ENCODE results near the gene FBN1.
A peak's percentile ranks its signal among the peaks of the same experiment; 100 is the strongest.

The FBN1 gene

DNA sequence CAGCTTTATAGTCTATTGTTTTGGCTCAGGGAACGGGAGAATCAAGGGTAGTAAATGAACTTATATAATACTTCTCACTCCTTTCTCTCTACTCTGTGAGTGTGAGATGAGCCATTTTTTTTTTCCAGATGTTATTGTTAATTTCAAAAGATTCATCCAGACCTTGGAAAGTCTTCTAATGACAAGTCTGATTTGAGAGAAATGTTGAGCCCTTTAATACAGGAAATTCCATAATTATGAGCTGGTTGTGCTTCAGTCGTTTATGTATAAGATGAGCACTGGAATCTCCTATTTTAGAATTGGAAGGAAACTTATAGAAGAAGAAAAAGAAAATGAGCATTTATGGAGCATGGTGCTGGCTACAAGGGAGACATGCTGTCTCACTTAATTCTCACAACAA, 92.0 kb downstream of the FBN1 start:
- no peak for DNase-seq (ENCODE audit: low spot score)

DNA sequence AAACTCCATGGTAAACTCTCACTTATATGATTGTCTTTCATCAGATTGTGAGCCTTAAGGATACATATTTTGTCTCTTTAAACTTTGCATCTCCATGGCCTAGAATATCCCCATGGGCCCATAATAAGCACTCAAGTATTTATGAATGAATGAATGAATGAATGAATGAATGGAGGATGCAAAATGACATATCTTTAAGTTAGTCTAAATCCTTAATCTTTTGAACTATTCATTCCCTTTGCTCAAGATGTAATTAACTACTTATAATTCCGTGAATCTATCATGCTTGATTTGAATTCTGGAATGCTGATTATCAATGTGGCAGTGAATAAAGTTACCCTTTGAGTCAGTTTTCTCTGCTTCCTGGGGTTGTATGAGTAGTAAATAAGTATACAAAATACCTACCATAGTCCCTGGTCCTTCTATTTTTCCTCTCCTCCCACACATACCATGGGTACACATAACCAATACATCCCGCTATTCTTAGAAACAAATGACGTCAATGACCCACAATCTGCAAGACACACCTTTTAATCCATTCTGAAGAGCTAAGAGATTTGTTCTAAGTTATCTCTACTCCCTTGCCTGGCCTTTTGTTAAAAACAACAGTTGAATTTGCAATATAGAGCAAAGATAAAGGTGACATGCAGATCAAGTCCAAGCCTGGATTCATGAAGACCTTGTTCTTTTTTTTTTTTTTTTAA, 94.5 kb downstream of the FBN1 start:
- no peak for DNase-seq (ENCODE audit: low spot score)

DNA sequence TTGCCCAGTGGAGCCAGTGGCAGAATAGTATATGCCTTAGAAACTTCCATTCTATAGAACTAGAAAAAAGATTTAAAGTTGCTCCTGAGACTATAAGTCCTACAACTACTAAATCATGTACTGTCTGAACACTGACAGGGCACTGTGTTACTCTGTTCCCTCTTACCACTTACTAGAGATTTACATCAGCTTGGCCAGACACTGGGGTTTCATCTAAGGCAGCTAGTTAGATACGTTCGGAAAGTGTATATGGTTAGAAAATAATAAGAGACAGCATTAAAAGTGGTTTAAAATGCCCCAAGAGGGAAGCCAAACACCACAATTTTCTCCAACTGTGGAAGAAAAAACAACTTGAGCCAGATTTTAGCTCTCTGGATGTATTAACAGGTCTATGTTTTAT, 97.1 kb downstream of the FBN1 start:
- DNase-seq (ENCODE audit: low spot score) = no peak

DNA sequence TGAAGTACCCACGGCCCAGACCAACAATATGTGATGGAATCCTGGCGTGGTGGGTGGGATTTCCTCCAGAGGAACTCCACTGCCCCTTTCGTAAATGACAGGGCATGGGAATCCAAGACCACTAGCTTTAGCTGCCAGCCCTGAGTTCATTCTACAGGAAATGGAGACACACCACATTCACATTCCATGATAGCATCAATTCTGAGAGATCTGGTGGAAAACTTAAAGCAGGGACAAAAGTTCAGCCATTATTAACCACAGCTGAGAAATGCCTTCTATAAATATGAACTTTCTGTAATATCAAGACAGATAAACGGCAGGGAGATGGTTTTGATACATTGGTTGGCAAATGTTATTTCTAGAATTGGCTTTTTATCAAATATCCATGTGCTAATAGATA, 98.2 kb downstream of the FBN1 start:
- no peak for DNase-seq (ENCODE audit: low spot score)

DNA sequence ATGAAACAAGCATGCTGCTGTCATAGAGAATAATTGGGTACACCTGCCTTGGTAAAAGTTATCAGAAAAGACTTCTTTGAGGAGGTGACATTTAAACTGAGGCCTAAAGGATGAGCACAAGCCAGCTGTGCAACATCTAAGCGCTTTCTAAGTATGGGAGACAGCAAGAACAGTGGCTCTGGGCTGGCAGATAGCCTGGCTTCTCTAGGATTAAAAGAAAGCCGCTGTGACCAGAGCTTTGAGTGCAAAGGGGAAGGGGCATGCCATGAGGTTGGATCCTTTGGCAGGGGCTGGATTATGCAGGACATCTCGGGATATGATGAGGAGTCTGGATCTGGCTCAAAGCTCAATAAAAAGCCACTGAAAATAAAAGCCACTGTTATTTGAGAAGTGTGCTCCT, 99.2 kb downstream of the FBN1 start:
- DNase-seq (ENCODE audit: low spot score) = no peak

DNA sequence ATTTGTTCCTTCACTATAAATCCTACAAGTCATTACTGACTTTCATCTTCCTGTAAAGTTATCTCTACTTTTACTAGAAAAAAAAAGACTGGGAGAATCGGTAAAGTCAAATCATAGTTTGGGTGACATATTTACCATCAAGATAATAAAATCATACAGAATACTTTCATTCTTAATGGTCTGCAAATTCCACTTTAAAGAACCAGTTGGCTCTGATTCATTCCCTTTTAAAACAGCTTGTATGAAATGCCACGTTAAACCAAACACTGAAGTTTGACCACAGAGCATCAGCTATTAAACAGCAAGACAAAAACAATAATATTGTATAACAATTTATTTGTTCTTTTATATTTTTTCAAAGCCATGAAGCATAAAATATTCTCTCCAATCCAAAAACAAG, 100.7 kb downstream of the FBN1 start:
- no peak for DNase-seq (ENCODE audit: low spot score)

DNA sequence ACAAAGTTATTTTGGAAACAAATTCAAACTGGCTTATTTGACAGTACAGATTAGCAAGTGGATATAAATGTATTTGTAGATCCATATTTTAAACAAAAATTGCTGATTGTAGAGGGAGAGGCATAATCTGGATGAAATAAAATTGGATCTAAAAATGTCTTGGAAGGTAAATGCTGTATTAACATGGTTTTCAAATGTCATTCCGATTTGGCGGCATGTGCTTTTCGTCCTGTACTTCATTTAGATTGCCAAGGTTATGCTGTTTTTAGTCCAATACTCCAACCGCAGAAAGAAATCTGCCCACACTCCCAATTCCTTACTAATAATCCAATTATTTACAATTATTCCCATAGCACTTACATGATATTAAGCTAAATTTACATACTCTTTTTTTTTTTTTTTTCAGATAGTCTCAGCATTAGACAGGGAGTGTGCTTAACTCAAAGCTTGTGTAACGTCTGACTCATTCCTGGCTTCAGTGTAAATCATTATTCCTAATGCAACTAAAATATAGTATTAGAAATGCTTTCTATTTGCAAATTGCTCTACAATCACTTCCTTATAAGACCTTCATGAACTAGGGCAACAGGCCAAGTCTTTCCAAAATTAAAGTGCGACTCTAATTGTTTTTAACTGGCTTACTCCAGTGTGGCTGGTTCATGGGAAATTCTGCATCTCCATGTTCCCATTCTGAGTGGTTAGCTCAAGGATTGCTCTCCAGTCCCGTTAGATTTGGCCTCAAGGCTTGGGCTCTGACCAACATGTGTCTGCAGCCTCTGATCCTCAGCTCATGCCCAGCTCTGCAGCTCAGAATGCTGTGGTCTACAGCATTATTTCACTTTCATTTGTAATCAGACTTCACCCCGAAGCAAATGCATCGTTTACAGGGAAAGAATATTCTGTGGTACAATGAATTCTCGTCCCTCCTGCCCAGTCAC, 103.9 kb downstream of the FBN1 start:
- DNase-seq (ENCODE audit: low spot score) = peak; percentile 10

DNA sequence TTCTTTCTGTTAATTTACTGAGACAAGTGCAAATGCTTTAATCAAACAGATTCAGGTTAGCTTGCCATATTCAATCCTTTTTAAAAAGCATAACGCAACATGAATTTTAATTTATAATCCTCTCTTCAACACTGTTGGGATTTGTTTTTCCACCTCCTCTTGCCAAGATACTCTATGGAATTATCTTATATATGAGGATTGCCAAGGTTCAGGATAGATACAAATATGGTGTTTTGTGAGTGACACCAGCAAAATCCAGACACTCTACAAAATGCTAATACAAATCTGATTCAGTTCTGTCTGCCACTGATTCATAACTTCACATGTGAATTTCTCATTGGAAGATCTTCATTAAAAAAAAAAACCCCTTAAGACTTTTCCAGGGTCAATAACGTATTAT, 104.8 kb downstream of the FBN1 start:
- DNase-seq (ENCODE audit: low spot score) = no peak

DNA sequence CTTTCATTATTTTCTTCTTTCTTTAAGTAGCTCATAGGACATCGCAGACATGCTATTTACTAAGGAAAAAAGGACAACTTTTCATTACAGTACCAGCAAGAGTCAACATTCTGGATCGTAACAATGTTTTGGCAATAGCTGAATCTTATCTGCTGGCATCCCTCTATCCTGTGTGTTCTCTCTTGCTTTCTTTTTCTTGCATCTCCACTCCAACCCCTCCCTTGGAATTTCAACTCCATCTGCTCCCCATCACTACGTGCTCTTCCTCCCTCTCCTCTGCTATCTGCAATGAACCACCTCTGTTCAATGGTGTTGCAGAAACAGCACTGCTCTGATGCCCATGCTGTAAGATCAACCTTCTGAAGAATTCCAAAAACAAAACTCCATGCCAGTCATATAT, 106.6 kb downstream of the FBN1 start:
- DNase-seq (ENCODE audit: low spot score) = no peak

DNA sequence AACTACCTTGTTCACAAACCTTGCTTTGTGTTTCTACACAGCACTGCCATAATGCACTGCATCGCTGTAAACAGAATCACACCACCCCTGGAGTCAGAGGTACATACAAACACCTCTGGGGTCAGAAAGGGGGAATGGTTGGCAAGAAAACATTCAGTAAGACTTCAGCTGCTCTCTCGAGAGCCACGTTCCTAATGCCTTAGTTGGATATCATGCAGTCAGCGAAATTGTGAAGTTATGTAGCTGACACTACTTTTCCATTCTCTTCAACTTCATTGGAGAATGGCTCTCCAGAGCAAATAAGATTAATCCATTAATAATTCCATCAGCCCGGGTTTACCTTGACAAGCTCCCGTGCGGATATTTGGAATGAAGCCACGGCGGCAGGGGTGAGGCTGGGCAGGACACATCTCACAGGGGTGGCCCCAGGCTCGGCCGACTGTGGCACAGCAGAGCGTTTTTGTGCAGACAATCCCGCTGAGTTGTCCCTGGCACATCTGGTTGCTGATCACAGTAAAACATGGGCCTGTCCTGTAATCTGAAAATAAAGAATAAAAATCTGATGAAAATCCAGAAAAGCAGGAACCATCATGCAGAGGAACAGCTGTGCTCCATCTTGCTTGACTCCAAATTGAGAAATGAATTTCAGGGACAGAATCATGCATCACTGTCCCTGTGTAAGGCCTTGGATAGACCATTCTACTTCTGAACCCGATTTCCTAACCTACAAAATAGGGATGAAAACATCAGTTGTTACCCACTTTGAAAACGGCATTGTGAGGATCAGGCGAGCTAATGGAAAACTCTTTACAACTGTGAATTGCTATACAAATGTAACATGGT, 108.0 kb downstream of the FBN1 start:
- DNase-seq (ENCODE audit: low spot score) = no peak

DNA sequence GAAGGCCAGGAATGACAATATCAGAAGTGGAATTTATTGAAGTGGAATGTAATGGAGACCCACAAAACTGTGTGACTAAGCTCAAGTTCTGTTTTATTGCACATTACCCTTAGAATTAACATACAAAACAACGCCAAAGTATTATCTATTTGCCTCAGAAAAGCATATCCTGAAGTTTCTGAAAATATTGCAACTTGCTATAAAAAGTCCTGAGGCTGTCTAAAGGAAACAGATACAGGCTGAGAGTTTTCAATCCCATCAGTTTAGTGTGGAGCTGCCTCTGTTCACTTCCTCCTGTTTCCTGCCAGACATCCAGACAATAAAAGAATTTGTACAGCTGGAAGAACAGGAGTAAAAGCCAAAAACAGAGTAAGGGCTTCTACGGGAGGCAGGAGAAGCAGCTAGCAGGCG, 108.8 kb downstream of the FBN1 start:
- no peak for DNase-seq (ENCODE audit: low spot score)

DNA sequence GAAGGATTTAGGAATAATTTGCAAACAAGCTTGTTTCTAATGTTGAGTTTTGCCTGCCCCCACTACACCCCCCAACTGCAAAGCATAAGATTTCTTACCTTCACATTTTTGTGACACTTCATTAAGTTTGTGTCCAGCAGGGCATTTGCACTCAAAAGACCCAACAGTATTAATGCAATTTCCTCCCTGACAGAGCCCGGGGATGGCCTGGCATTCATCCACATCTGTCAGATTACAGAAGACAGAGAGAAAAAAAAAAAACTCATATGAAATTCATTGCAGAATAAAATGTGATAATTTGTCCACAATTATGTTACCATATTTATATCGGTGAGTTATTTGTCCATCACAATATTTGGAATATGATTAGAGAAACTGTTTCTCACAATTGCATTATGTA, 111.5 kb downstream of the FBN1 start:
- DNase-seq (ENCODE audit: low spot score) = no peak

DNA sequence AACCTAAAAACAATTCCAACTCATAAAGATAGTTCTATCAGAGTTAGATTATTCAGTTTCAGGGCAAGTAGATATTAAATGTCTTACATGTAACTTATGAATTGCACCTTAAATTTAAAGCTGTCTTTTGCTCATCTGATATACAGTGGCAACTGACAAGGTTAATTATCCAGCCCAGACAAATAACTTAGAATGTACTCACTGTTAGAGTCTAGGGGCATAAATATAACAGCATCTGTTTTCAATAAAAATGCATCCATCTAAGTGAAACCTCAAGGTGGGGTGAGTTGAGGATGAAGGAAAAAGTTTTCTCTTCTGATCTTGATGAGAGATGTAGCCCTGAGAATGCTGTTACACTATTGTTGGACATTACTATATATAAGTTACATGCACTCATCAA, 112.6 kb downstream of the FBN1 start:
- DNase-seq (ENCODE audit: low spot score) = no peak

DNA sequence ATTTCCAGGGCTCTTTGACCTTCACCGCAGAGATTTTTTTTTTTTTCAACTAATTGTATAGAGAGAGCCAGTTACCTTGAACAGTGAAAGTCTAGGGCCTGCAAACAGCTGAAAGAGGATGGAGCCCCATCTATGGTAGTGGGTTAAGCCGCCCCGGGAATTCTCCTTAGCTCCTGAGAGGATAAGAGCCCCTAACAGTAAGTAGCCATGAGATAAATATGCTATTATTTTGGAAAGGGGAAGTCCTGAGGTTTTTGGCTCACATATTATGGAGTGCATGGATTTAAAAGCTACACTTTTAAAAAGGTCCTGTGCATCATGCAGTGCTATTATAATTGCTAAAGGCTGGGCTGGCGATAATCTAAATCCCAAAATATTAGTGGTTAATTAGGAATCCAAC, 115.0 kb downstream of the FBN1 start:
- no peak for DNase-seq (ENCODE audit: low spot score)

DNA sequence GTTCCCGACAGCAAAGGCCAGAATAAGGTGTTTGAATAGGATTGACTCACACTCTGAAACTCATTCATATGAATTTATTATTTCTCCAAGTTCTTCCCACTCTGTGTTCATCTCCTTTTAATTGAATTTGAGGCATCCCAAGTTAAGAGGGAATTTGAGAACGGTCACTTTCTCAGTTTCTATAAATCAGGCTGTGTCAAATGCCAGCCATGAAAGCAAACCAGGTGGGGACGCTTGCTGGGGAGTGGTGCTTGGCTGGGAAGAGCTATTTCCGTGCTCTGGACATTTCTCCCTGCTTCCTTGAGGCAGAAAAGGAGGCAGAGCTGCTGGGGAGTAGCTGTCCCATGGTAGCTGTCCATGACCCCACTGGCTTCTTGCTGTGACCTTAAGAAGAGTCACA, 116.6 kb downstream of the FBN1 start:
- DNase-seq (ENCODE audit: low spot score) = no peak

DNA sequence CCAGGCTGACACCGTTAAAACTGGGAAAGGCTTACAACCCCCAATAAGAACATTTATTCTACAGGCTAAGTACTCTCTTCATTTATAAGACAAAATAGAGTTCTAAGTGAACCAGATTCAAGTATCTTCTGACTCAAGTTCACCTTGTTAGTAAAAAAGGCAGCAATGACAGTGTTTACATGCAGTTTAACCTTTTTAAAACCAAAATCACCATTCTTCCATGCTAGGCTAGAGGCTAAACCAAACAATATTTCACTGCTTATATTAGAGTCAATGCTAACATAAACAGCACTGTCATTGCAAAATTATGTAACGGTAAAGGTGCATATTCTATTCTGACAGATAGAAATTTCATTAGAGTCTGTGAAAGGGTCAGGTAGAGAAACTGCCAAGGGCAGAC, 118.0 kb downstream of the FBN1 start:
- DNase-seq (ENCODE audit: low spot score) = no peak

DNA sequence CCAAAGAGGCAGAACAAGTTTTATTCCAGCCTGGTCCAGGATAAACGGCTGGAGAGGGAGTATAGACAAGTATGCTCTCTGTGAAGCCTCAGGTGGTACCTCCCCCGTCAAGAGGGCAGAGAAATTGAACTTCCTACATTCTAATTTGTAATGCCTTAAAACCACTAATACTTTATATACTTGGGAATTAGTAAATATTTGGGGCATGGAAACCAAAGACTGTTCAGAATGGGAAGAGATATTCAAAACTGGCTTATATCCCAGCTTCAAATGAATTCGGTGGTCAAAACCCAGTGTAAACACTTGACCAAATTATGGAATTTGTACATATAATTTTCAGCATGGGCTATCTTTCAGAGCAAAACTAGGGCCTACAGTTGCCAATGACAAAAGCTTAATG, 122.6 kb downstream of the FBN1 start:
- DNase-seq (ENCODE audit: low spot score) = no peak

DNA sequence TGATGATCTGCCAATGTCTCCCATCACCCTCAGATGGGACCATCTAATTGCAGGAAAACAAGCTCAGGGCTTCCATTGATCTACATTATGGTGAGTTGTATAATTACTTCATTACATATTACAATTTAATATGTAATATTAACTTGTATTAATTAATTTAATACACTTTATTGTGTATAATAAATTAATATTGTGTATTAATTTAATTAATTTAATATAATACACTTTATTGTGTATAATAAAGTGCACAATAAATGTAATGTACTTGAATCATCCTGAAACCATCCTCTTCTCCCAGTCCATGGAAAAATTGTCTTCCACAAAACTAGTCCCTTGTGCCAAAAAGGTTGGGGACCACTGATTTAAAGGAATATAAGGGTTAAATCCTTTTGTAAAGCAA, 123.4 kb downstream of the FBN1 start:
- DNase-seq (ENCODE audit: low spot score) = no peak

DNA sequence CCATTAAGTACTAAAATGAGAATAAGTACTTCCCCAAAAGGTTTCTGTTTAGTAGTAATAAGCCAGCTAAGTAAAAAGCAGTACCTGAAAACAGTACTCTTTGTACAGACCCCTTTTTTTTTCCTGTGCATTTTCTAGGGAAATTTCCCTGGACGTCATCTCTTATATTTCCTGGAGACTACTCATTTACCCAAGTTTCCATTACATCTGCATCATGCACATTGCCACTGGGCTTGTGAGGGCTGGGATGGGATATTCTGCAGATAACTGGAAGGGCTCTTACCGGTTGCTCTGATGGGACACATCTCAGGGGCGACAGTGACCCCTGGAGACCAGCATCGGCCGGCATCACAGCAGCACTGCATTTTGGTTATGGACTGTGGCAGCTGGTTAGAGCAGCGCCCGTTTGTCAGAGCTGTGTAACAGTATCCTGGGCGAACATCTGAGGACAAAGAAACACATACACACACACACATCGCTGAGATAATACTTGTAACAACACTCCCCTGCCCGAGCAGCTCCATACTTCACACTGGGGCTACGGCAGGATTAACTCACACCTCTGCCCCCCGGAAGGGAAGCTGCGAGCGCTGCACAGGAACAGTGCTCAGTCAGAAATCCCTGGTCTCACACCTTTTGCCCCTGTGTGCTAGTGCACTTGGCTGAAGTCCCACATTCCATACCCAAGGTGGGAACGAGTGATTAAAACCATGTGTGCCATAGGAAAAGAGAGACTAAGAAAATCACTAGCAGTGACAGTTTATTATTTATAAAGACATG, 124.9 kb downstream of the FBN1 start:
- DNase-seq (ENCODE audit: low spot score) = no peak

DNA sequence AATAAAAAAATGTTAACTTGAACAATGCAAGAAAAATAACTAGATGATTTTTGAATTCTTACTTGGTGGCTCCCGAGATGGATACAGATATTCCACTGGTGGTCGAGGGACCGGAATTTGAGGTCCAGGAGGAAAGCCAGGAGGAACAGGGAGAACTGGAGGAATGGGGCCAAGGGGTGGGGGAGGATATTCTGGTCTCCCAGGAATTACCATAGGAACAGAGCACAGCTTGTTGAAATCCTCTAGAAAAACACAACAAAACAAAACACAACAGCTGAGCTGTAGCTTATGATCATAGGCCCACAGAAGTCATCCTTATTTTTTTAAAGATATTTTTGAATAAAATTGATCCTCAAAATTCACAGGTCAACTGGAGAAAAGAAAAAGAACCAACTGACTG, 129.4 kb downstream of the FBN1 start:
- DNase-seq (ENCODE audit: low spot score) = no peak

DNA sequence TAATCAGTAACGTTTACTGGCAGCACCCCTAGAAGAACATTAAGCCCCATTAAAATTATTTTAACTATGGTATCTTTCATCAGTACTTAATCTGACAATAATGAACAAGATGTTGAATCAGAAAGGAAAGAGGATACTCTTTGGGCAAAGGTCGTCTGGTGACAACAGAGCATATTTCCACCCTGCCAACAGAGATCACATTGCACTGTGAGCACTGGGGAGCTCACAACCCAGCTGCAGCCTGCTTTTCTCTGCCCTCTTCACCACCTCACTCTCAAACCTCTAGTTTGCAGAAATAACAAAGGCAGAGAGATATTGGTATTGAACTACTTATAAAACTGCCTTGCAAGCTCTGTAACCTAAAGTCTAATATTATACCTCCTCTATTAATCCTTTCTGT, 130.0 kb downstream of the FBN1 start:
- no peak for DNase-seq (ENCODE audit: low spot score)

Measured in COLO829 (cell line).